GM21381 (cell line): ENCODE results near the gene TBC1D3L.
"Not testable (repeated sequence)": the region's sequence is repeated elsewhere in the genome, so short reads cannot be mapped to it uniquely, and the experiment has no call there.

Experiments used
- ATAC-seq: cut with Tn5 transposase; IDR thresholded peaks from one replicate; pipeline ENCODE4 v1.9.1; 2021; ENCODE audit warnings: mild to moderate bottlenecking, moderate library complexity; ENCODE audit not compliant: unreplicated experiment

Gene TBC1D3L

DNA sequence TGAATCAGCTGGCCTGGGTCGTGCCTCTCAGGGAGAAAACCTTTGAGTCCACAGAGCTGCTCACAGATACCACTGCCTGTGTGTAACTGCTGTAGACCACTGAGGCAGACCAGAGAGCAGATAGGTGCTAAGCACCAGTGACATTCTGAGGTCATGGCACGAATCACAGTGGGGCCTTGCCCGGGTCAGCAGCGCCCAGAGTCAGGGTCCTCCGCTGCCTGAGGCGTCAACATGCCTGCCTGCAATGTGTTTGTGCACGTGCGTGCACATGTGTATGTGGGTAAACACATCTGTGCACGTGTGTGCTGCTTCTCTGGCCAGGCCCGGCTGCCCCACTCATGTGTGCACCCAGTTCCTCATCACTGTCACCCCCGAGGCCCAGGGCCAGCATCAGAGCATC, at the start of gene TBC1D3L:
Gene TBC1D3L, minus strand, starts transcription at position 101 of the 400 bp plus-strand sequence. CDS start 1,540 bp downstream, outside the sequence.
- not testable (repeated sequence) for ATAC-seq

DNA sequence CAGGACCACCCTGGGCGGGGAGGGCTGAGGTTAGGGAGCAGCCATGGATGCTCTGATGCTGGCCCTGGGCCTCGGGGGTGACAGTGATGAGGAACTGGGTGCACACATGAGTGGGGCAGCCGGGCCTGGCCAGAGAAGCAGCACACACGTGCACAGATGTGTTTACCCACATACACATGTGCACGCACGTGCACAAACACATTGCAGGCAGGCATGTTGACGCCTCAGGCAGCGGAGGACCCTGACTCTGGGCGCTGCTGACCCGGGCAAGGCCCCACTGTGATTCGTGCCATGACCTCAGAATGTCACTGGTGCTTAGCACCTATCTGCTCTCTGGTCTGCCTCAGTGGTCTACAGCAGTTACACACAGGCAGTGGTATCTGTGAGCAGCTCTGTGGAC, 14.8 kb upstream of the TBC1D3L start, which contains the start of gene TBC1D3D:
Gene TBC1D3D, plus strand, starts transcription at position 301 of the 400 bp plus-strand sequence. CDS start 1,585 bp downstream, outside the sequence.
- not testable (repeated sequence) for ATAC-seq
